SH-SY5Y (cell line): ENCODE measurements around the gene ITGB1.

Experiments used
- GATA2 ChIP-seq: IDR thresholded peaks from 2 replicates; pipeline ENCODE4 v1.6.1; 2011; ENCODE audit warnings: mild to moderate bottlenecking, low read depth, low read length
- GATA3 ChIP-seq: IDR thresholded peaks from 2 replicates; pipeline ENCODE4 v1.6.1; 2011; ENCODE audit warnings: low read depth, mild to moderate bottlenecking, low read length, moderate library complexity

The ITGB1 gene

GRCh38 chr10:32958085-32959005, at the start of gene ITGB1:
TSS of gene ITGB1 (minus strand) at chr10:32958230. CDS start at chr10:32935558, 22,672 bp downstream.
- TF ChIP-seq GATA2 (no peak), GATA3 (no peak)

DNA sequence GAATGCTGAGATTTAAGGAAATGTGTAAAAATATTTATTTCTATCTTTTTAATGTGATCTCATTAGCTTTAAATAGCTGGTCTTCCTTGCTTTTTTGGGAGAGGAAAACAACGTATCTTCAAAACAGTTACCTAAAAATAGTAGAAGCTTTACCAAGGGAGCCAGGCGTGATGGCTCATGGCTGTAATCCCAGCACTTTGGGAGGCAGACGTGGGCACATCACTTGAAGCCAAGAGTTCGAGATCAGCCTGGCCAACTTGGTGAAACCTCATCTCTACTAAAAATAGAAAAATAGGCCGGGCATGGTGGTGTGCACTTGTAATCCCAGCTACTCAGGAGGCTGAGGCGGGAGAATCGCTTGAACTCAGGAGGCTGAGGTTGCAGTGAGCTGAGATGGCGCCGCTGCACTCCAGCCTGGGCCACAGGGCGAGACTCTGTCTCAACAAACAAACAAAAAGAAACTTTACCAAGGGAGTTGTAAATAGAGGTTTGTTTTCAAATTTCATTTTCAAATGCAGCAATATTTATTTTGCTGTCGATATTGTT, 48.4 kb upstream of the ITGB1 start:
- TF ChIP-seq GATA3 (no peak), GATA2 (no peak)

- TF ChIP-seq GATA2 (no peak), GATA3 (no peak)
Measured at GRCh38 chr10:33005322-33006301, 47.6 kb upstream of the ITGB1 start.

DNA sequence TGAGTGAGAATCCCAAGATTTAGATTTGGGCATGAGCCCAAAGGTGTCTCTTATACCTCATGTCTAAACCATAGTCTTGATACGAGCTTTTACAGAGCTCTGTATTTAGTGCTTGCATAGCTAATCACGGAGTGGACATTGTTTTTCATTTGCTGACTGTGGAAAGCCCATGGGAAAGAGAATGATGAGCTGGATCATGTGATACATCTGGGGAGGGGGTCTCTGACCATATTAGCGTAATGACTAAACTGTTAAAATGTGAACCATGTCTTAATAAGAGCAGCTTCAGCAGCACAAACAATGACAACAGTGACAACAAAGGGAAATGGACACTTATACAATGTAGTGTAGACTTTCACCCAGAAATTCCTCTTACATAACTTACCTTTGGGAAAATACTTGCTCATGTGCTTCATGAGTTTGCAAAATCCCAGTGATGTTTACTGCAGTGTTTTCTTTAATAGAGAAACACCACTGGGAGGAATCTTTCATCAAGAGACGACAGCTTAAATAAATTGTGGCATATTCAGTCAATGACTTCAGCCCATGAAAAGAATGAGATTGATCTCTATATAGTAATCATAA, 44.0 kb upstream of the ITGB1 start:
- TF ChIP-seq GATA2 (no peak), GATA3 (no peak)

DNA sequence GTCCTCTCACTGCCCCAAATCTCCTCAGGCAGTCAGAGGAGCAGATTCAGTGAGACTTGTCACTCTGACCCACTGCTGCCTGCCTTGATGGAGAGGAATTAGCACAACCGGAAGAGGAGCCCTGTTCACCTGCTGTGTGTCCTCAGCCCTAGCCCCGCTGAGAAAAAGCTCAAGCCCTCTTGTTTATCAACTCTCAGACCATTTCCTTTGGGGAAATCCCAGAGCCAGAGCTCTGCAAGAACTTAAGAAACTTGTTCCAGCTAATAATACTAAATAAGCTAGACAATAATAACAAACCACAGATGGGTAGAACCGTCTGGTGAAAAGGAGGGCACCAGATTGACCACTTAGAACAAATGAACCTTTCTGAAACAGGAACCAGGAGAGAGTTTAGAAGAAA, 37.7 kb upstream of the ITGB1 start:
- TF ChIP-seq GATA2: no peak
- no peak for TF ChIP-seq GATA3

DNA sequence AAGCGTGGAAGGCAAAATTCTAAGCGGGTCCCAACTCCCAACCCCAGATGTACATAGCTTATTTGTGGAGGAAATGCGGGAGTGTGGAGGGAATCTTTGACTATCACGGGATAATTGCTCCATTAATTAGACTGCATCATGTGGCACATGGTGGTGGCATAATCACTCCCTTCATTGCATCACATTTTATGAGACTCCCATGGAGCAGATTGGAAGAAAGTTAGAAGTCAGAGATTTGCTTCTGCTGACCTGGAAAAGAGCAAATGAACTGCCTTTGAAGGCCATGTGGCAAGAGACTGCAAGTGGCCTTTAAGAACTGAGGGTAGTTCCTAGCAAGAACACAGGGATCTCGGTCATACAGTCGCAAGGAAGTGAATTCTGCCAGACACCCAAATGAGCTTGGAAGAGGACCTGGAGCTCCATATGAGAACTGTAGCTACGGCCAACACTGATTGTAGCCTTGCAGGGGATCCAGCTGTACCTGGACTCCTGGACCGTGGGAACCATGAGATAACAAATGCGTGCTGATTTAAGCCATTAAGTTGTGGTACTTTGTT, 37.1 kb upstream of the ITGB1 start:
- TF ChIP-seq GATA3 (no peak), GATA2 (no peak)

DNA sequence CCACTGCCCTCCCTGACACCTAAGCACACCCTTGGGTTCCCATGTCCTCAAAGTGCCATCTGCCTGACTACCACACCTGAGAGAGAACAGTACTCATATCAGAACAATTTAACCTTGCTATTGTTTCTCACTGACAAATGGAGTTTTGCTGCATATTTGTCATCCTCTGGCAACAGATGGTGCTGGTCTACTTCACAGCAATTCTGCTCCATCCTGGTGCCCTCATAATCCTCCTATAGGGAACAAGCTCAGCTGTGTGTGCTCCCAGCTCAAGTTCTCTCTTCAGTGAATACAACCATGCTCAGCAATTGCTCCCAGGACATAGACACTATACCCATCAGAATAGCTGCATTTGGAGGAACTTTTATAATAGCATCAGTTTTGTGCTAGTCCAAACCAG, 32.8 kb upstream of the ITGB1 start:
- TF ChIP-seq GATA2 (no peak), GATA3 (no peak)

- TF ChIP-seq GATA3 (no peak), GATA2 (no peak)
Measured at GRCh38 chr10:32988604-32989003, 30.6 kb upstream of the ITGB1 start.

GRCh38 chr10:32987172-32987571, 29.1 kb upstream of the ITGB1 start:
- TF ChIP-seq GATA3 (no peak), GATA2 (no peak)

- TF ChIP-seq GATA2 (no peak), GATA3 (no peak)
Measured at GRCh38 chr10:32985775-32986350, 27.8 kb upstream of the ITGB1 start.

DNA sequence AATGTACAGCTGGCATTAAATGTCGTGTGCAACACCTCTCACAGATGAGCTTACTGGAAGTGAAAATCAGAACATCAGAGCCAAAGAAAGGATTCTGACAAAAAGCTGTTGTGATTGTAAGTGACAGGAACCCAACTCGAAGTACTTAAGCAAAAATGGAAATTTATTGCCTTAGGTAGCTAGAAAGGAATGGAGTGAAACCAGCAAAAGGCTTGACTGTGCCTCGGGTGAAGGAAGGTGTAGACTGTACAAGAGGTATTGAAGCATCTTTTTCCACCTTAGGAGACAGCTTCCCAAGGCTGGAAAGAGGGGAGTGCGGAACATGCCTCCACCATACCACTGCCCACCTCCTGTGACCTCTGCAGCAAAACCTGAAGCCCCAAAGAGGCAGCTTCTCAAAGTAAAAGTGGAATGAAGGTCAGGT, 27.3 kb upstream of the ITGB1 start:
- TF ChIP-seq GATA2 (no peak), GATA3 (no peak)

DNA sequence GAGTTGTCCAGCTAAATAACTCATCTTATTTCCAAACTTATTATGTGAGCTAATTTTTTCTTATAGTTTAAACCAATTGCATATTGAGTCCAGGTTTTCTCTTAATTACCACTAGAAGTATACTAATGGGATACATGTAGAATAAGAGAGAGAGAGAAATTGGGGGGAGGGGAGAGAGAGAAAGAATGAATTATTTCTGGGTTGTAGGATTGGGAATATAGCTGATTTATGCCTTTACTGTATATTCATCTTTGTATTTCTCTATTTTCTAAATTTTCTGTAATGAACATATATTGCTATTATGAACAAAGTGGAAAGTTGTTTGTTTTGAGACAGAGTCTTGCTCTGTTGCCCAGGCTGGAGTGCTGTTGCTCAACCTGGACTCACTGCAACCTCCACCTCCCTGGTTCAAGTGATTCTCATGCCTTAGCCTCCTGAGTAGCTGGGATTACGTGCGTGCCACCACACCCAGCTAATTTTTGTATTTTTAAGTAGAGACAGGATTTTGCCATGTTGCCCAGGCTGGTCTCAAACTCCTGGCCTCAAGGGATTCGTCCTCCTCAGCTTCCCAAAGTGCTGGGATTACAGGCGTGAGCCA, 26.1 kb upstream of the ITGB1 start:
- TF ChIP-seq GATA2 (no peak), GATA3 (no peak)
